ENCODE data around the gene ELMO1.

DNA sequence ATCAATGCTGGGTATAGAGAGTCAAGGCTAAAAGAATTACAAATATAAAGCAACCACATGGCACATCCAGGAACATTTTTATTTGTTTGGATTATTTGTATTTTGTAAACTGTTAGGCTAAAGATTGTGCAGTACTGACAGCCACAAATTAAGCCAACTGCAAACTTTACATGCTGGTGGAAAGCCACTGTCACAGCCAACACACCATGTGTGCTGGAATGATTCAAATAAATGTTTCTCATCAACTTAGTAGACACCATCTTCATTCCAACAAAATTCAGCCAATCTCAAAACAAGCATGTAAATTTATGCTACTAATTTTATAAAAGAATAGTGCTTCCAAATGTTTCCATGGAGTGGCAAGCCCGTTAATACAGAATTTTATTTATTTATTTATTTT is 211.8 kb downstream of the ELMO1 start:
- TF ChIP-seq POLR2A (IDR thresholded peaks at IDR 0.05; ENCODE audit: low read length) (no peak), GATA1 (IDR thresholded peaks at IDR 0.05; ENCODE audit: low read depth, low read length) (no peak)
